Left ventricle myocardium inferior (tissue), 1 donor: Measurements from ENCODE around the gene SUFU. TPM values are rescaled to one million over a fixed set of nuclear protein-coding genes. Genes with fewer than 3 reads are reported as not detected.

ENCODE experiments used
- DNase-seq: peaks from one replicate; pipeline ENCODE4 v3.0.0-alpha.2; 2020
- H3K27ac ChIP-seq: fragments of 200-600 bp; replicated peaks from 2 replicates; pipeline ENCODE4 v1.8.0; 2021
- H3K27me3 ChIP-seq: fragments of 200-600 bp; 2 replicates; pipeline ENCODE4 v1.8.0; 2021; ENCODE audit warnings: low read depth
- H3K36me3 ChIP-seq: fragments of 200-600 bp; 2 replicates; pipeline ENCODE4 v1.8.0; 2021
- H3K4me1 ChIP-seq: fragments of 200-600 bp; 2 replicates; pipeline ENCODE4 v1.8.0; 2021
- H3K4me3 ChIP-seq: fragments of 200-600 bp; 2 replicates; pipeline ENCODE4 v1.8.0; 2021; ENCODE audit warnings: mild to moderate bottlenecking, moderate library complexity
- H3K9me3 ChIP-seq: fragments of 200-600 bp; replicated peaks from 2 replicates; pipeline ENCODE4 v1.8.0; 2021
- intact Hi-C: fragments of 100-400 bp; cut with micrococcal nuclease; formaldehyde crosslinking; loops from one replicate; pipeline ENCODE4 v1.11.0; 2022
- total RNA-seq: library from RNA; stranded (reverse); fragmentation: NEBNext Ultra II Directional; extraction: Animal tissue kit (Norgen Biotek cat#: 25700); gene quantifications from one replicate; pipeline ENCODE4 v1.2.1, GENCODE V29; 2021
- TF ChIP-seq, protein P1 (sequence below): fragments of 200-600 bp; IDR thresholded peaks from 2 replicates; pipeline ENCODE4 v1.8.0; 2021; ENCODE audit warnings: antibody characterized with exemption, mild to moderate bottlenecking, borderline replicate concordance
- donor health status: DM: no; HTN: yes; CAD: no; lungs with severe emphysema.

The SUFU gene
- total RNA-seq, 1 donor from 2014 or later, result 7.9 TPM

DNA sequence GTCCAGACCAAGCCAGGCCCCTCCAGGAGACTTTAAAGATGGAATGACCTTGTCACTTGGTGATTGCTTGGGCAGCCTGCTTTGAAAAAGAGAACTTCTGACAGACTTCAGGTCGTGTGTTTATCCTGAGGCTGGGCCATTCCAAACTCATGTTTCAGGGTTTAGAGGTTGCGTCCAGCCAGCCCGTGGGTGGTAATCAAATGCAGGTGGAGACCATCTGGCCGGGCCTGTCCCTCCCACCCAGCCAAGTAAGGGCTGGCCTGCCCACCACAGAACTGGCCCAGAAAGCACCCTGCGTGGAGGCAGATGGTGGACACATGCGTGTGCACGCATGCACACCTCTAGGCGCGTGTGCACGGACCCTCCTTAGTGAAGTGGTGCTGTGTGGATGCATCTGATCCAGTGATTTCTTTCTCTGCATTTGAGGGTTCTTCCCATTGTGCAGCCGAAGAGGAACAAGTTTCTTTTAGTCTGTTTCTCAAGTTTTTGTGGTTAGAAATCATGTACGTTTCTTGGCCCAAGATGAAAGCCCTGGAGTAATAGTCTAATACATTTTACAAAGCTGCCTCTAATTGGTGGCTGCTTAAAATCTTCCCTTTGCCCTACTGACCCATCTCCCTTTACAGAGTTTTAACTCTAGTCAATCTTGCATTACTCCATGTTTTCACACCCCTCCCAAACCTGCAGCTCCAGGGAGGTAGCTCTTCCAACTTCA is 43.0 kb downstream of the SUFU start:
- TF ChIP-seq, protein P1, sequence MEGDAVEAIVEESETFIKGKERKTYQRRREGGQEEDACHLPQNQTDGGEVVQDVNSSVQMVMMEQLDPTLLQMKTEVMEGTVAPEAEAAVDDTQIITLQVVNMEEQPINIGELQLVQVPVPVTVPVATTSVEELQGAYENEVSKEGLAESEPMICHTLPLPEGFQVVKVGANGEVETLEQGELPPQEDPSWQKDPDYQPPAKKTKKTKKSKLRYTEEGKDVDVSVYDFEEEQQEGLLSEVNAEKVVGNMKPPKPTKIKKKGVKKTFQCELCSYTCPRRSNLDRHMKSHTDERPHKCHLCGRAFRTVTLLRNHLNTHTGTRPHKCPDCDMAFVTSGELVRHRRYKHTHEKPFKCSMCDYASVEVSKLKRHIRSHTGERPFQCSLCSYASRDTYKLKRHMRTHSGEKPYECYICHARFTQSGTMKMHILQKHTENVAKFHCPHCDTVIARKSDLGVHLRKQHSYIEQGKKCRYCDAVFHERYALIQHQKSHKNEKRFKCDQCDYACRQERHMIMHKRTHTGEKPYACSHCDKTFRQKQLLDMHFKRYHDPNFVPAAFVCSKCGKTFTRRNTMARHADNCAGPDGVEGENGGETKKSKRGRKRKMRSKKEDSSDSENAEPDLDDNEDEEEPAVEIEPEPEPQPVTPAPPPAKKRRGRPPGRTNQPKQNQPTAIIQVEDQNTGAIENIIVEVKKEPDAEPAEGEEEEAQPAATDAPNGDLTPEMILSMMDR, result no peak
- H3K27me3 ChIP-seq, result no peaks in the 10 kb centered on the region
- peaks cover 23% of the 10 kb centered on the region for H3K36me3 ChIP-seq
- H3K27ac ChIP-seq, result no peak overlapping the region
- DNase-seq, result no peak
- H3K9me3 ChIP-seq, result no peaks in the 10 kb centered on the region
- intact Hi-C loops, result no loop called here
- H3K4me1 ChIP-seq, result peaks cover 12% of the 10 kb centered on the region
- H3K4me3 ChIP-seq, result no peak overlapping the region

DNA sequence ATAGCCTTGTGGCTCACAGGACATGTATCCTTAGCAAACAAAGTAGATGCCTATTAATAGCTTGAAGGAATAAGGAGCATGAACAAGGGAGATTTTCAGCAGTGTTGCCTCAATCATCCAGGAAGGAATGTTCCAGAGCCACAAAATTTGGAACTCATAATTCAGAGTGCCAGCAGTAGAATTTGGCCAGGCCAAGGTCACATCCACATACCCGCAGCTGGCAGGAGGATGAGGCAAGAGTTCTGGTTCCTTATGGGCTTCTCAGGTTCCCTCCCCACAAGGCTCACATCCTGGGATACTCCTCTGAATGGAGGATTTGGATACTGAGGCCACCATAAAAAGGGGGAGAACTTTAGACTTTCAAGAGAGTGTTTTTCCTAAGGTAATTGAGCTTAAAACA is 45.8 kb downstream of the SUFU start:
- TF ChIP-seq, protein P1, result no peak
- Histone ChIP-seq H3K4me1 (peaks cover 12% of the 10 kb centered on the region), H3K4me3 (no peak overlapping the region), H3K27me3 (no peaks in the 10 kb centered on the region), H3K36me3 (peaks cover 28% of the 10 kb centered on the region), H3K9me3 (no peaks in the 10 kb centered on the region), H3K27ac (no peak overlapping the region)
- intact Hi-C loops, result no loop called here
- no peak for DNase-seq

DNA sequence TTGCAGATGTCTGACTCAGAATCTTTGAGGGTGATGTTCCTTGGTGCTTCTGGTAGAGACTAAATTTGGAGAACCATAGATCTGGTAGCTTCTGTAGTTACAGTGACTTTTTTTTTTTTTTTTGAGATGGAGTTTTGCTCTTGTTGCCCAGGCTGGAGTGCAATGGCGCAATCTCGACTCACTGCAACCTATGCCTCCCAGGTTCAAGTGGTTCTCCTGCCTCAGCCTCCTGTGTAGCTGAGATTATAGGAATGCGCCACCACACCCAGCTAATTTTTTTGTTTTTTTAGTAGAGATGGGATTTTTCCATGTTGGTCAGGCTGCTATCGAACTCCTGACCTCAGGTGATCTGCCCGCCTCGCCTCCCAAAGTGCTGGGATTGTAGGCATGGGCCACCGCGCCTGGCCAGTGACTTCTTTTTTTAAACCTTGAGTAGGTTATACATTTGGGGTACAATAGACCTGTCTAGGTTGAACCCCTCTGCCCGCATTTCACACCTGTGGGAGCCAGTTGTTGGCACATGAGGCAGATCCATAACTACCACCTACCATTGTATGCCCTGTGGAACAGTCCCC is 47.0 kb downstream of the SUFU start:
- Histone ChIP-seq H3K9me3 (no peaks in the 10 kb centered on the region), H3K36me3 (peaks cover 28% of the 10 kb centered on the region), H3K4me3 (no peak overlapping the region), H3K4me1 (peaks cover 11% of the 10 kb centered on the region), H3K27ac (no peak overlapping the region), H3K27me3 (no peaks in the 10 kb centered on the region)
- intact Hi-C loops, result no loop called here
- no peak for DNase-seq
- TF ChIP-seq, protein P1, result no peak

DNA sequence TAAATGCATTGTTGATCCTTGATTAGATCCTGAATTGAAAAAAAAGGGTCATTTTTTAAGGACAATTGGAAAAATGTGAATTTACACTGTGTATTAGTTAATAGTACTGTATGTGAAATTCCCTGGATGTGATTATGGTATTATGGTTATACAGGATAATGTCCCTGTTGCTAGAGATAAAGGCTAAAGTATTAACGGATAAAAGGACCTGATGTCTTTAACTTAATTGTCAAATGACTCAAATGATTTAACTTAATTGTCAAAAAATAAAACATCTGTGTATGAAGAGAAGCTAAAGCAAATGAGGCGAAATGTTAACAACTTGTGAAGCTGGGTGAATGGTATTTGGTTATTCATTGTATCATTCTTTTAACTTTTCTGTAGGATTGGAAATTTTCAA is 48.8 kb downstream of the SUFU start:
- H3K27me3 ChIP-seq, result no peaks in the 10 kb centered on the region

DNA sequence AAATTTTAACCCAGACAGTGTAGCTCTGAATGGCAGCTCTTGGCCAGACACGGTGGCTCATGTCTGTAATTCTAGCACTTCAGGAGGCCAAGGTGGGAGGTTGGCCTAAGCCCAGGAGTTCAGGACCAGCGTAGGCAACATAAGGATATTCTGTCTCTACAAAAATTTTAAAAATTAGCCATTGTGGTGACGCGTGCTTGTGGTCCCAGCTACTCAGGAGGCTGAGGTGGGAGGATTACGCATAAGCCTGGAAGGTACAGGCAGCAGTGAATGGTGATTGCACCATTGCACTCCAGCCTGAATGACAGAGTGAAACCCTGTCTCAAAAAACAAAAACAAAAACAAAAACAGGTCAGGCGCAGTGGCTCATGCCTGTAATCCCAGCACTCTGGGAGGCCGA is 50.0 kb downstream of the SUFU start:
- Histone ChIP-seq H3K4me1 (peaks cover 6% of the 10 kb centered on the region), H3K9me3 (no peaks in the 10 kb centered on the region), H3K36me3 (peaks cover 28% of the 10 kb centered on the region), H3K27me3 (no peaks in the 10 kb centered on the region), H3K4me3 (no peak overlapping the region), H3K27ac (no peak overlapping the region)
- intact Hi-C loops, result no loop called here
- DNase-seq, result no peak
- TF ChIP-seq, protein P1, result no peak

More for the DNA sequence above, 48.8 kb downstream of the SUFU start:
- H3K27ac ChIP-seq, result no peak overlapping the region
- H3K4me3 ChIP-seq, result no peak overlapping the region
- peaks cover 6% of the 10 kb centered on the region for H3K4me1 ChIP-seq
- H3K36me3 ChIP-seq, result peaks cover 28% of the 10 kb centered on the region
- intact Hi-C loops, result no loop called here
- TF ChIP-seq, protein P1, result no peak
- DNase-seq, result no peak
- H3K9me3 ChIP-seq, result no peaks in the 10 kb centered on the region
